Glutamatergic neuron (in vitro differentiated cells): ENCODE data around the gene DNAAF8. TPM values are rescaled to one million over a fixed set of nuclear protein-coding genes. Genes with fewer than 3 reads are reported as not detected.

ENCODE experiments used
- DNase-seq: peaks from one replicate; pipeline ENCODE4 v3.0.0; 2022
- H3K27ac Mint-ChIP-seq: one replicate; pipeline ENCODE4 v1.8.0; 2020; ENCODE audit warnings: mild to moderate bottlenecking, mixed read lengths, inconsistent platforms; ENCODE audit not compliant: unreplicated experiment
- H3K27me3 Mint-ChIP-seq: one replicate; pipeline ENCODE4 v1.8.0; 2020; ENCODE audit warnings: mild to moderate bottlenecking, moderate library complexity, mixed read lengths, inconsistent platforms; ENCODE audit not compliant: unreplicated experiment
- H3K36me3 Mint-ChIP-seq: one replicate; pipeline ENCODE4 v1.8.0; 2020; ENCODE audit warnings: mild to moderate bottlenecking, mixed read lengths, inconsistent platforms; ENCODE audit not compliant: unreplicated experiment
- H3K4me1 Mint-ChIP-seq: one replicate; pipeline ENCODE4 v1.8.0; 2020; ENCODE audit warnings: mild to moderate bottlenecking, low read depth, mixed read lengths, inconsistent platforms; ENCODE audit not compliant: unreplicated experiment
- H3K4me3 Mint-ChIP-seq: one replicate; pipeline ENCODE4 v1.8.0; 2020; ENCODE audit warnings: mild to moderate bottlenecking, mixed read lengths, inconsistent platforms; ENCODE audit not compliant: unreplicated experiment
- H3K9me3 Mint-ChIP-seq: one replicate; pipeline ENCODE4 v1.8.0; 2020; ENCODE audit warnings: mild to moderate bottlenecking, moderate library complexity, mixed read lengths, inconsistent platforms; ENCODE audit not compliant: unreplicated experiment
- total RNA-seq: library from RNA; stranded (reverse); fragmentation: NEBNext Ultra II Directional; extraction: Animal tissue kit (Norgen Biotek cat#: 25700); gene quantifications from one replicate; pipeline ENCODE4 v1.2.1, GENCODE V29; 2021; ENCODE audit not compliant: unreplicated experiment
- TF ChIP-seq, protein P1 (sequence below): fragments of 200-600 bp; sonication (generic); IDR thresholded peaks from one replicate; pipeline ENCODE4 v1.5.0; 2021; ENCODE audit not compliant: partially characterized antibody, unreplicated experiment

The DNAAF8 gene
- total RNA-seq, 1 donor from 2014 or later = 0.59 TPM

- no peak for DNase-seq
- H3K9me3 Mint-ChIP-seq = no peaks in the 10 kb centered on the region
- H3K4me3 Mint-ChIP-seq = peak within 1 kb of the TSS; percentile 25
- no peak within 1 kb of the TSS for H3K27ac Mint-ChIP-seq
- H3K36me3 Mint-ChIP-seq = no peaks in the 10 kb centered on the region
- peaks cover 3% of the 10 kb centered on the region for H3K27me3 Mint-ChIP-seq
- TF ChIP-seq, protein P1, sequence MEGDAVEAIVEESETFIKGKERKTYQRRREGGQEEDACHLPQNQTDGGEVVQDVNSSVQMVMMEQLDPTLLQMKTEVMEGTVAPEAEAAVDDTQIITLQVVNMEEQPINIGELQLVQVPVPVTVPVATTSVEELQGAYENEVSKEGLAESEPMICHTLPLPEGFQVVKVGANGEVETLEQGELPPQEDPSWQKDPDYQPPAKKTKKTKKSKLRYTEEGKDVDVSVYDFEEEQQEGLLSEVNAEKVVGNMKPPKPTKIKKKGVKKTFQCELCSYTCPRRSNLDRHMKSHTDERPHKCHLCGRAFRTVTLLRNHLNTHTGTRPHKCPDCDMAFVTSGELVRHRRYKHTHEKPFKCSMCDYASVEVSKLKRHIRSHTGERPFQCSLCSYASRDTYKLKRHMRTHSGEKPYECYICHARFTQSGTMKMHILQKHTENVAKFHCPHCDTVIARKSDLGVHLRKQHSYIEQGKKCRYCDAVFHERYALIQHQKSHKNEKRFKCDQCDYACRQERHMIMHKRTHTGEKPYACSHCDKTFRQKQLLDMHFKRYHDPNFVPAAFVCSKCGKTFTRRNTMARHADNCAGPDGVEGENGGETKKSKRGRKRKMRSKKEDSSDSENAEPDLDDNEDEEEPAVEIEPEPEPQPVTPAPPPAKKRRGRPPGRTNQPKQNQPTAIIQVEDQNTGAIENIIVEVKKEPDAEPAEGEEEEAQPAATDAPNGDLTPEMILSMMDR = no peak
- peaks cover 9% of the 10 kb centered on the region for H3K4me1 Mint-ChIP-seq
Observed at GRCh38 chr16:4787627-4788482, 53.5 kb downstream of the DNAAF8 start, which contains the start of gene SEPTIN12. Gene SEPTIN12, minus strand, starts transcription at chr16:4788345. Its CDS starts 700 bp downstream, at chr16:4787645.

- Mint-ChIP-seq H3K9me3 (no peaks in the 10 kb centered on the region), H3K27me3 (peaks cover 2% of the 10 kb centered on the region), H3K4me3 (no peak overlapping the region), H3K27ac (no peak overlapping the region), H3K4me1 (peaks cover 9% of the 10 kb centered on the region), H3K36me3 (no peaks in the 10 kb centered on the region)
- DNase-seq = no peak
- TF ChIP-seq, protein P1 = no peak
Observed at GRCh38 chr16:4788489-4788889, 54.2 kb downstream of the DNAAF8 start.

- no peaks in the 10 kb centered on the region for H3K36me3 Mint-ChIP-seq
- H3K4me1 Mint-ChIP-seq = peaks cover 9% of the 10 kb centered on the region
- H3K9me3 Mint-ChIP-seq = no peaks in the 10 kb centered on the region
- no peak for DNase-seq
- TF ChIP-seq, protein P1 = no peak
- H3K27me3 Mint-ChIP-seq = peaks cover 2% of the 10 kb centered on the region
- no peak overlapping the region for H3K27ac Mint-ChIP-seq
- no peak overlapping the region for H3K4me3 Mint-ChIP-seq
Observed at GRCh38 chr16:4788910-4789309, 54.6 kb downstream of the DNAAF8 start.

GRCh38 chr16:4790261-4790660 is 55.9 kb downstream of the DNAAF8 start:
- H3K4me1 Mint-ChIP-seq = peaks cover 9% of the 10 kb centered on the region
- H3K36me3 Mint-ChIP-seq = no peaks in the 10 kb centered on the region
- no peaks in the 10 kb centered on the region for H3K9me3 Mint-ChIP-seq
- no peak overlapping the region for H3K27ac Mint-ChIP-seq
- TF ChIP-seq, protein P1 = no peak
- H3K4me3 Mint-ChIP-seq = no peak overlapping the region
- peaks cover 2% of the 10 kb centered on the region for H3K27me3 Mint-ChIP-seq
- no peak for DNase-seq

GRCh38 chr16:4790871-4791270 is 56.5 kb downstream of the DNAAF8 start:
- Mint-ChIP-seq H3K27ac (no peak overlapping the region), H3K4me3 (no peak overlapping the region), H3K36me3 (no peaks in the 10 kb centered on the region), H3K27me3 (peaks cover 2% of the 10 kb centered on the region), H3K4me1 (peaks cover 9% of the 10 kb centered on the region), H3K9me3 (no peaks in the 10 kb centered on the region)
- no peak for DNase-seq
- TF ChIP-seq, protein P1 = no peak
